GM03348 (cell line): ENCODE measurements around the gene CAMTA1.

Source experiments
- DNase-seq: peaks from one replicate; pipeline ENCODE4 v3.0.0; 2012; ENCODE audit warnings: low spot score

CAMTA1 gene

DNA sequence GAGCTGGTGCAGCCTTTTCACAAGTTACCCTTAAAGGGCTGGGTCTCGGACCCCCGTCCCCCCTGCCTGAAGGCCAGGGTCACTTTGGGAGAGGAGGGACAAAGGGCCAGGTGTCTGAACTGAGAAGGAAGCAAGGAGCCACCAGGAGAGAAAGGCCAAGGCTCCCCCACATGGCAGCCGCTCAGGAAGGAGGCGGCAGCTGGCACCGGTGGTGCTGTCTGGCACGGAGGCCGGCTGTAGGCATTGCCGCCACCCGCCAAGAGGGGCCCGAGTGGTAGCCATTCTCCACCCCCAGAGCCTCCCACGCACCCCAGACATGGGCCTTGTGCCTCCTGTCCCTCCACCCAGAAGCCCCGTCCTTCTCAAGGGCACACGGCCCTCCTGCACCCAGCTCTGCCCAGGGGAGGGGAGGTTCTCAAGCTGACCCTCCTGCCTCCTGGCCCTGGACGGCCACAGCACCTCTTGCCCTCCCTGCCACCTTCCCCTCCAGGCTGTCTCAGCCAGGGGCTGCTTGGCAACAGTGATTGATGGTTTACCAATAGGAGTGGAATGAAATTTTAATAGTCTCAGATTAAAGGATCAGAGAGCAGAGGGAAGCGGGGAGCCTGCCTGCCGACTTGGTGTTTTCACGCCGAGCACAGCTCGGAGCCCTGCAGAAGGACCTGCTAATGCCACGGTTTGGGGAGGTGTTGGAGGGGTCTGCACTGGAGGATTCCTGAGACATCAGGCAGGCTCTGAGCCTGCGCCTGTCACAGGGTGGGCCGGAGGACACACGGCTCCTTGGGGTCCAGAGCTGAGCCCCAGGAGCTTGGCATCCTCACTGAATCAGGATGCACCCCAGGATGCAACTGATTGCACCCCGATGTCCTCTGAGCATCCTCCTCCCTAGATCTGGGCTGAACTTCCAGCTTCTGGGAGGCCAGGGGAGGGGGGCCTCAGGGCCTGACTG, 773.9 kb downstream of the CAMTA1 start:
- no peak for DNase-seq

DNA sequence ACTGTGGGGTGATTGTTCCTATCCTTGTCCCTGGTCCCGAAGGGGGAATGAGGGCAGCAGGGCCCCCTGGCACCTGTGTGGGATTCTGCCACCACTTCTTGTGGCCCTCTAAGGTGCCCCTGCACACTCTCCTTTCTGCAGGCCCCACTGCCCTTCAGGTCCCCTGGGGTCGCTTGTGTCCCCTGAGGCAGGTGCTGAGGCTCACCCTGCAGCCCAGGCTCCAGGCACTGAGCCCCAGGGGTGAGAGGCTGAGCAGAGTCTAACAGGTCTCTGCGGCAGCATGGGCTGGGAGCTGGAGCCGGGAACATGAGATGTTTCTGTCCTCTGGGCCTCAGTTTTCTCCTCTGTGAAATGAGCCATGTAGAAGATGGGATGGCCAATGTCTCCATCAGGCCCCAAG, 774.9 kb downstream of the CAMTA1 start:
- no peak for DNase-seq

DNA sequence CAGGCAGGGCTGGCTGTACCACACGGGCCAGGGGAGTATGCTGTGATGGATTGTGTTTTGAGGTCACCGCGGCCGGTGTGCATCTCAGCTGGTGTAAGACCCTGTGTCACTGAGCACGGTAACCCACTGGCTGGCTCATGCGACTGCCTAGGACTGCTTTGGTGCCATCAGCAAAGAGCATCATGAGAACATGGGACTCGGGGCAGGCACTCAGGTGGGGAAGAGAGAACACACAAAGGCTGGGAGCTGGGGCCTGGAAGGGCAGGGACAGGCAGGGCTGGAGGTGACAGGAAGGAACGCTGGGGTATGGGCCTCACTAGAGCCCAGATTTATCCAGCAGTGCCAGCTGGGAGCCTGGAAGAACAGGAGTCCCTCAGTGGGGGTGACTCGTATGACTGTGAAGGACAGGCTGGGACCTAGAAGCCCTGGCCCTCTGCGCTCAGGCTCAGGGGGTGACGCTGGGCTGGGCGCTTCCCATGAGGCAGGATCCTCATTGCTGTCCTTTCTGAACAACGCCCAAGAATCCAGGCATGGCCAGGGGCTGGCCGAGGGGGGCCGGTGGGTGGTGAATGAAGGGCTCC, 775.4 kb downstream of the CAMTA1 start:
- DNase-seq = no peak

DNA sequence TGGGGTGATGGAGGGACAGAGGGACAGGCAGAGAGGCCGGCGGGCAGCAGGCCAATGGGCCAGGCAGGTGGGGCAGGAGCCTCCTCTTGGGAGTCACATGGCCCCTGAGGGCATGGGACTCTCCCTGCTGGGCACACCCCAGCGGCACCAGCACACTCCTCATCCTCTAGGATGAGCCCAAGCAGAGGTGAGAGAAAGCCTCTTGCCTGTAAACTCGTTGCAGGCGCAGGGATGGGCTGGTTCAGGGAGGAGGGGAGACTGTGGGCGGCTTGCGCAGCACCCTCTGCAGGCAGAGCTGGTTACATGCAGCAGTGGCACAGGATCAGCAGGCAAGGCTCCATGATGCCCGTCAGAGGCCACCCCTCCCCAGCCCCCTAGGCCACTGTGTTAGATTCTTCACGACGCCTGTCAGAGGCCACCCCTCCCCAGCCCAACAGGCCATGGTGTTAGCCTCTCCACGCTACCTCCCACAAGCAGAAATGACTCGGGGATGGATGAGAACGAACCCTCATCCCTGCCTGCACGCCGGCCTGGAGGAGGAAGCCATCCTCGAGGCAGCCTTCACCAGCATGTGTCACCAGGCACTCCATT, 776.2 kb downstream of the CAMTA1 start:
- no peak for DNase-seq

DNA sequence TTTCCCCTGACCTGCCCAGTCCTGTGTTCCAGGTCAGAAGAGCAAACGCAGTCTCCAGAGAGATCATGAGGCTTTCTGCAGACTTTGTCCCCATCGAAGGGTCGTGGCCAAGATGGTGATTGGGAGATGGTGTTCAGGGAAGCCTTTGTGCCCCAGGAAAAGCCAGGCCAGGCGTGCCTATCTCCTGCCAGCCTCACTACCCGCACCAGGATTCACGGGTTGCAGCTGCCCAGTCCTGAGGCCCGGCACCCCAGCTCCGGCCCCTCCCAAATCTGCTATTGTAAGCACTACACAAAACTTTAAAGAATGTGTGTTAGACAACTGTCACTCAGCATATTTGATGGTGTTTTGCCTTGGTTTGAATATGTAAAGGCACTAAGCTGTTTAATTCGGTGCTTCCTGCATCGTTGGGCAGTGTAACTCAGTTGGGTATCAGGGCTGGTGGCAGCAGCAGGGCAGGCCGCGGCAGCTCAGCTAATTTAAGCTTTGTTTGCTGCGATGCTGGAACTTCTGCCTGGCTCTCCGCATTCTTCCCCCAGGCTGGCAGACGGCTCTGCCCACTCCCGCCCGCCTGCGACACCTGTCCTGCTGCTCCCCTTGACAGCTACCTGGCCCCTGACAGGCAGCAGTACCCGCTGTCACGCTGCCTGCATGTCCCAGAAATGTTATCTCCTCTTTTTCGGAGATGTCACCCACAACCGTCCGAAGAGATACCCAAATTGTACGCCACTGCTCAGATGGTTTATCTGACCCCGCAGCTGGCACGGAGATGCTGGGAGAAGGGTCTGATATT, 776.9 kb downstream of the CAMTA1 start:
- no peak for DNase-seq

DNA sequence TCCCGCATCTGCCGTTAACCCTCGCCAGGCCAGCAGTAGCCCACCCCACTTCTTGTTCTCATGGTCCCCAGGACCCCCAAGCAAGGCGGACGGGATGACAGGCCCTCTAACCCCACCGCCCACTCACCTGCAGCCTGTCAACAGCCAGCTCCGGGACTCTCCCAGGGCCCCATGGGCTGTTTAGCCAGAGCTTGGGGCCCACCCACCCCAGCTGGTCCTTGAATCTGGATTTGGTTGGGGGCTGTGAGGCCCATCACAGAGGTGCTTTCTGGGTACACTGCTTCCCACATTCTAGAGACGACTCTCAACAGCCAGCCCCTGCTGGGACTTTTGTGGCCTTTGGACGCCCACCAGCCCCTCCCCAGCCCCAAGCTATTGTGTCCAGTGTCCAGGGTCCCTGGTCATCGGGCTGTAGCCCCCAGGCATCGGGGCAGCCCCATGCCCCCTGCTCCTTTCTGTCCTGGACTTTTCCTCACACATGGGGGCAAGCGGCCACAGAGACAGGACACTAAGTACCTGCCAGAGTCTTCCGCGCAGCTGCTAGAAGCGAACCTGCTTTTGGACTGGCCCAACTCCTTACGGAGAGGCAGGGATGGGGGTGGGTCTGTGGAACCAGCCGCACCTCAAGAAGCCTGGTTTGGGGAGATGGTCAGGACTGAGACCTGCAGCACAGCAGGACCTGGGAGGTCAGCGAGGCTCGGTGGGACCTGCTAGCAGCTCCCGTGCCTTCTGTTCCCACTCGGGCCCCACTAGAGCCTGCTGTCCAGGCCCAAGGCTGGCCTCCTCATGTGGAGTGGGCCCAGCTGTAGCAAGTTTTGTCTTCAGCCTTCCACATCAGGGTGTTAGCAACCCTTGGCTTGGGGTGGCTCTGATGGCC, 777.7 kb downstream of the CAMTA1 start:
- no peak for DNase-seq

DNA sequence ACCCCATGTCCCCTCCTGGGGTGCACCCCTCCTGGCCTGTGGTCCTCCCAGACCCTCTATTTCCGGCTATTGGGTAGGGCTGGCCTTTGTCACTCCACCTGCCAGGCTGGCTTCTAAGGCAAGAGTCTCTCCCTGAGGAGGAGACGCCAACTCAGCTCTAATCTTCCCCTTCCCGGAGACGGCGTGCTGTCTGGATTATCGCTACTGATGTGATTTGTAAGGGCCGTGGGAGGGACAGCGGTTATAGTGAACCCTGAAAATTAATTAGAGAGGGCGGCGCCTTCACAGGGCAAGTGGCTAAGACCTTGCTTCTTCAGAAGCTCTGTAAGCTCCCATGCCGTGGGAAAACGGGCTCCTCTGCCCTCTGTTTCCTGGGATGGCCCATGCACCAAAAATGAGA, 778.9 kb downstream of the CAMTA1 start:
- no peak for DNase-seq

DNA sequence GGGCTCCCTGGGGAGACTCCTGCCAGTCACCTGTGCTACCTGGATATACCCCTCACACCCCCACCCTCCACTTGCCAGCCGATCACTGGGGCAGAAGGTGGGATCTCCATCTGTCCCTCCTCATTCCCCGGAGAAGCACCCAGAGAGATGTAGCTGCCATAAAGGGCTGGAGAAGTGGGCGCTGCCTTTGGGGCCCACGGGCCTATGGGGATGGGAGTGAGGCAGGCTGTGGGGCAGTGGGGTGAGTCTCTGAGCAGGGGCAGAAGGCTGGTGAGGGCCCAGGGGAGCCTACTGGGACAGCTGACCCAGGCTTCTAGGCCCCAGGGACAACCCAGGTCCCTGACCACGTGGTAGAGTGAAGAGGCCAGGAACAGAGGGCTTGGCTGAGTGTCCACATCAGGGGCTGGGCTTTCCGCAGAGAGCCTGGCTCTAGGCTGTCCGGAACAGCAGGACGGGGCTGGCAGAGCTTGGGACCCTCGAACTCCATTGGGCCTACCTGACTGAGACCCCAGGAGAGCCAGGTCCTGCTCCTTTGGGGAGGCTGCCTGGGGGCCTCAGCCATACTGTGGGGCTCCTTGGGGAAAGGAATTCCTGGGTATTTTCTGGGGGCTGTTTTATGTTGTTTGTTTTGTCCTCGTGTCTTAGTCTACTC, 780.0 kb downstream of the CAMTA1 start:
- no peak for DNase-seq

DNA sequence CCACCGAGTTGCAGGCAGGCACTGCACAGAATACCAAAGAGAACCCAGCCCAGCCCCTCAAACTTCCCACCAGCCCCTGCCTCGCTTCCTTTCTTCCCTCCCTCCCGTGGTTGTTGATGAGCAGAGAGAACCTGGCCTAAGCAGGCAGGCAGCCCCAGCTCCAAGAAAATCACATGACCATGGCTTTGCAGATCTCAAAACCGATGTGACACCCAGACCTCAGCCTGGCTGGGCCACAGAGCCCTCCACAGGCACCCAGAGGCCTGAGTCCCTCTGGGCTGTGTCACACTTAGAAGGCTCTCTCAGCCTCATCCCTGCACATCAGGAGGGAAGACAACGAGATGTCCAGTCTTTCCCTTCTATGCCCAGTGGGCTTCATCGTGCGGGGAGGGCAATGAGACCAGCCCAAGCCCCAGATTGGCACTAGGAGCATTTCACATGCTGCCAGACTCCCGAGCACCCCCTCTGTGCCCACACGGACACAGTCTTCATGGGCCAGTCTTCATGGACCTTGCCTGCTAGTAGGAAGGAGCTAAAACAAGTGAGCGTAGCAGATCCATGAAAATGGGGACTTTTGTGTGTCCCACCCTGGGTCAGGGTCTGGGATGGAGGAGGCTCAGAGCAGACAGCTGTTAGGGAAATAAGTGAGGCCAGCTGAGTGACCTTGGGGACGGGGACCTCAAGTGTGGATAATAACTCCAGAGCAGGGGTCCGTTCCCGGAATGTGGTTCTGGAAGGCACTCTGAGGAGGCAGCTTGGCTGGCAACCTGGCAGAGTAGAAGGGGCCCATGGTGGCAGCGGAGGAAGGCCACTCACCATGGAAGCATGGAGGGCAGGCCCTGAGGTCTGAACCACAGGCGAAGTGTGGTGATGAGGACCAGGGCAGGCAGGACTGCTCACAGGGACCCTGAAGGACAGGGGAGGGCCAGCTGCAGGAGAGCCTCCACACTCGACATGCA, 781.4 kb downstream of the CAMTA1 start:
- no peak for DNase-seq

DNA sequence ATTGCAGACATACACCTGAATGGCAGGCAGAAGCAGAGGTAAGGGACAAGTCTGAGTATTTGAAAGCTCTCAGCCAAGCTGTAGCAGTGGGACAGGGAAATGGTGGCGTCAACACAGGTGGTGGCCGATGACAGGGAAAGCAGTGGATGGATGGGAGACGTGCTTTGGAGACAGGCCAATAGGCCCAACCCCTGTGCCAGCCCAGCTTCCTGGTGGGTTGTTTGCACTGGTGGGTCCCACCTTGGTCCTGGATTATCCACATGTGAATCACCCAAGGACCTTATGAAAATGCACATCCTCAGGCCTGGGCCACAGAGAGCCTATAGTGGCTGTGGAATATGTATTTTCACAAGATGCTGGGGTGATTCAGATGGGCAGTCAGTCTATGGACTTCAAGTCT, 782.1 kb downstream of the CAMTA1 start:
- no peak for DNase-seq

DNA sequence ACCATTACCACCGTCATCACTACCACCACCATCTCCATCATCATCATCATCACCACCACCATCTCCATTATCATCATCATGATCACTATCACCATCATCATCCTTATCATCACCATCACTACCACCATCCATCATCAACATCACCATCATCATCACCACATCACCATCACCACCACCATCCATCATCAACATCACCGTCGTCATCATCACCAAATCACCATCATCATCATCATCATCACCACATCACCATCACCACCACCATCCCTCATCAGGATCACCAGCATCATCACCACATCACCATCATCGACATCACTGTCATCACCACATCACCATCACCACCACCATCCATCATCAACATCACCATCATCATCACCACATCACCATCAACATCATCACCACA, 782.8 kb downstream of the CAMTA1 start:
- DNase-seq = no peak

DNA sequence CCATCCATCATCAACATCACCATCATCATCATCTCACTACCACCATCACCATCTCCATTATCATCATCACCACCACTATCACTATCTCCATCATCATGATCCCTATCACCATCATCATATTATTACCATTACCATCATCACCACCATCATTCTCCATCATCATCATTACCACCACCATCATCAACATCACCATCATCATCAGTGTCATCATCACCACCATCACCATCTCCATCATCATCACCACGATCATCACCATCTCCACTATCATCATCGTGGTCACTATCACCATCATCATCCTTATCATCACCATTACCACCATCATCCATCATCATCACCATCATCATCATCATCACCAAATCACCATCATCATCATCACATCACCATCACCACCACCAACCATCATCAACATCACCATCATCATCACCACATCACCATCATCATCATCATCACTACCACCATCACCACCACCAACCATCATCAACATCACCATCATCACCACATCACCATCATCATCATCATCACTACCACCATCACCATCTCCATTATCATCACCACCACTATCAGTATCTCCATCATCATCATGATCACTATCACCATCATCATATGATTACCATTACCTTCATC, 783.8 kb downstream of the CAMTA1 start:
- no peak for DNase-seq

DNA sequence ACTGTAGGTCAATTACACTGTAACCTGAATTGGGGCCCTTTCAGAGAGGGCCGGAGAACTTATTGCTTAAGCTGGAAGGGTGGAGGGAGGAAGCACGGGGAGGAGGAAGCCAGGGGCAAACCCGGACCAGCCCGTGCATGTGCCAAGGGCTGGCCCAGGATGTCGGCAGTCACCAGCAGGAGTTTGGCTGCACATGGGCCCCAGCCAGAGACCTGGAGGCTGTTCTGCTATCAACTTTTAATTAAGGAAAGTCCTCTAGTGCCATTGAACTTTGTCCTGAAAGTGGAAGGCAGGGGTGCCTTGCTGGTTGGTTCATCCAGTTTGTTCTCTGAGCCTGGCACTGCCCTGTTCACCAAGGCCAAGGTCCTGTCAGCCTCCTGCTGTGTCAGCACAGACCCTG, 785.1 kb downstream of the CAMTA1 start:
- no peak for DNase-seq

DNA sequence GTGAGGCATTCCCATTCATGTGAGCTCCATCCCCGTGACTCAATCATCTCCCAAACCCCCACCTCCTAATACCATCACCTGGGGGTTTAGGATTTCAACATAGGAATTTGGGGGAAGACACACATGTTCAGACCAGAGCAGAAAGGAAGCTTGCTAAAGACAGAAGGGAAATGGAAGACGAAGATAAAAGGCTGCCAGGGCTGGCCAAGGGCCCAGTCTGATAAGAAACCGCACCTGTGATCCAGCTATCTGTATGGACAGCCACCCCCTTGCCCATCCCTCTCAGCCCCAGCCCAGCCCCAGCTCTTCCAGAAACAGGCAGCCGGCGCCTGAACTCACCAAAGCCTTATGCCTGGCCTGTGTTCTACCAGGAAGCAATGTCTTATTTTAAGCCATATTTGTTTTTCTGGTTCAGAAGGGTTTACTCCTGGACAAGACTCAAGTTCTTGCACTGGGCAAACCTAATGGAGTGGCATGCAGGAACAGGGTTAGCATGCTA, 787.4 kb downstream of the CAMTA1 start:
- no peak for DNase-seq

DNA sequence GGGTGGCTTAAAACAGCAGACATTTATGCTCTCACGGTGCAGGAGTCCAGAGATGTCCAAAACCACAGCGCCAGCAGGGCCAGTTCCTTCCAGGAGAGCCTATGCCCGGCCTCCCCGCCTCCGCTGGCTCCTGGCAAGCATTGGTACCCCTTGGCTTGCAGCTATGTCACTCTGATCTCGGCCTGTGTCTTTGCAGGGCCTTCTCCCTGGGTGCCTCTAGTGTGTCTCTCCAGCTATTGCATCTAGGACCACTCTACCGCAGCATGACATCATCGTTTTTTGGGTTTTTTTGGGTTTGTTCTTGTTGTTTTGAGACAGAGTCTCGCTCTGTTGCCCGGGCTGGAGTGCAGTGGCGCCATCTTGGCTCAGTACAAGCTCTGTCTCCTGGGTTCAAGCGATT, 788.2 kb downstream of the CAMTA1 start:
- DNase-seq = no peak

DNA sequence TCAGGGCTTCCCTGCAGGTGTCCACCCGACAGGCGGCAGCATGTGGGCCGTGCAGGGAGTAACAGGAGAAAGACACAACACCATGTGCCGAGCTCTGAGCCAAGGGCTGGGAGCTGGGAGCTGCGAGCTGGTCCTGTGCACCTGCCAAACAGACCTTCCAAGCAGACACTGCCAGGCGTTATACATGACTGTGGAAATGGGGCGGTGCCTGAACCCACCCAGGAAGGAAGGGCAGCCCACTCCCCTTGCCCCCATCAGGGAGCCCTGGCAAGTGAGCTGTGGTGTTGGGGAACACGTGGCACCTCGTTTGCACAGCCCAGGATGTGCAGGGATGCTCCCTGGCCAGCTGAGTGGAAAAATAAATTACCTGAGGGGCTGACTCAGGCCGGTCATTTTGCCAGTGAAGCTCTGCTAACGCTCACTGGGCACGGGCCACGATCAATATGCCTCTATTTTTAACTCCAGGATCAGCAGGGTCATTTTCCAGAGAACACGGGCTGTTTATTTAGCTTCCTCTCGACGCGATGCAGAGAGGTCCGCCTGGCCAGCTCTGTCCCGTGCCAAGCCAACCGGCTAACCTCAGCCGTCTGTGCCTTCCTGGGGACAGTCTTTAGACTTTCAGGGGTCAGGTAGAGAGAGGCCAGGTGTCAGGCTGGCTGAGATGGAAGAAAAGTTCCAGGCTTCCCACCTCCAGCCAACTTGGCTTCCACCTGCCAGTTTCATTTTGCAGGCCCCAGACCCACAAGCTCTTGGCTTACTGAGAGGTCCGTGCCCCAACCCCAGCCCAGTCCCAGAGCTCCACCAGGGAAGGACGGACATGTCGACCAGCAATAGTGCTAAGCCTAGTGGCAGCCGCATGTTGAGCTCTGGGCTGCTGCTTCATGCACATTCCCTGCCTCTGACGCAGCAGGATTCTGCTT, 789.1 kb downstream of the CAMTA1 start:
- no peak for DNase-seq

DNA sequence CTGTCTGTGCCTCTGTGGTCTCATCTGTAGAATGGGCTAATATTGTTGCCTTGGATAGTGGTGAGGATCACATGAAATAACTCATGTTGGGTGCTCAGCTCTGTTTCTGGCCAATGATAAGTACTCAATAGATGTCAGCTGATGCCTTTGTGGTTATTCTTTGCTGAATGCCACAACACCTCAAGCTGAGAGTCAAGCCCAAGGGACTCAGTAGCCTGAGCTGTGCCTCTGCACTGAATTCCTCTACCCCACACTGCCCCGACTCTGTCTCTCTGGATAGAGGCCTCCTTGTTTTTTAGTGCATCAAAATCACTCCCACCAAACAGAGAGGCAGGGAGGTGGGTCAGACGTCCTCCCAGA, 789.8 kb downstream of the CAMTA1 start:
- no peak for DNase-seq
